Stimulated activated CD4-positive, alpha-beta T cell treated with anti-CD3 and anti-CD28 coated beads, Interleukin-1b, Interleukin-23, amount 100 ng/mL, for 48 hours (primary cell): Measurements from ENCODE around the gene TENM4.

ENCODE experiments used
- DNase-seq: peaks from one replicate; pipeline ENCODE4 v3.0.0-alpha.2; 2020

The TENM4 gene

GRCh38 chr11:79440571-79441460 is at the start of gene TENM4:
Gene TENM4 (minus strand): TSS chr11:79441030. CDS start chr11:79069944, 371,086 bp downstream.
- no peak for DNase-seq

GRCh38 chr11:79488286-79488685 is 47.5 kb upstream of the TENM4 start:
- DNase-seq, result no peak

- no peak for DNase-seq
Measured at GRCh38 chr11:79487412-79487811, 46.6 kb upstream of the TENM4 start.

- DNase-seq, result no peak
Measured at GRCh38 chr11:79486242-79486984, 45.6 kb upstream of the TENM4 start.

- no peak for DNase-seq
Measured at GRCh38 chr11:79485694-79486093, 44.9 kb upstream of the TENM4 start.

- DNase-seq, result no peak
Measured at GRCh38 chr11:79484872-79485271, 44.0 kb upstream of the TENM4 start.

GRCh38 chr11:79482800-79483199 is 42.0 kb upstream of the TENM4 start:
- no peak for DNase-seq

GRCh38 chr11:79481795-79482194 is 41.0 kb upstream of the TENM4 start:
- no peak for DNase-seq

GRCh38 chr11:79480864-79481263 is 40.0 kb upstream of the TENM4 start:
- DNase-seq, result no peak

GRCh38 chr11:79472819-79473529 is 32.1 kb upstream of the TENM4 start:
- no peak for DNase-seq

- DNase-seq, result no peak
Measured at GRCh38 chr11:79471071-79471844, 30.4 kb upstream of the TENM4 start.

- no peak for DNase-seq
Measured at GRCh38 chr11:79470161-79470560, 29.3 kb upstream of the TENM4 start.

GRCh38 chr11:79467761-79468160 is 26.9 kb upstream of the TENM4 start:
- DNase-seq, result no peak

GRCh38 chr11:79466411-79466810 is 25.6 kb upstream of the TENM4 start:
- DNase-seq, result no peak

- DNase-seq, result no peak
Measured at GRCh38 chr11:79465160-79465559, 24.3 kb upstream of the TENM4 start.

- DNase-seq, result no peak
Measured at GRCh38 chr11:79461666-79462645, 21.1 kb upstream of the TENM4 start.

- DNase-seq, result no peak
Measured at GRCh38 chr11:79461144-79461543, 20.3 kb upstream of the TENM4 start.

- no peak for DNase-seq
Measured at GRCh38 chr11:79458709-79459108, 17.9 kb upstream of the TENM4 start.

GRCh38 chr11:79456501-79456900 is 15.7 kb upstream of the TENM4 start:
- DNase-seq, result no peak

GRCh38 chr11:79453617-79454016 is 12.8 kb upstream of the TENM4 start:
- no peak for DNase-seq

GRCh38 chr11:79449040-79449439 is 8.2 kb upstream of the TENM4 start:
- DNase-seq, result no peak
